Activated T-helper 1 cell treated with anti-CD3 and anti-CD28 coated beads, Interleukin-2, amount 50 U/mL, for 16 hours (primary cell): ENCODE data around the gene ICA1.
A peak's percentile ranks its signal among the peaks of the same experiment; 100 is the strongest.

Experiments used
- DNase-seq, 2 donors: peaks; one replicate each; pipeline ENCODE4 v3.0.0-alpha.2; 2020; ENCODE audit warnings: low read depth in 1 of 2, low spot score in 1 of 2

ICA1 gene

DNA sequence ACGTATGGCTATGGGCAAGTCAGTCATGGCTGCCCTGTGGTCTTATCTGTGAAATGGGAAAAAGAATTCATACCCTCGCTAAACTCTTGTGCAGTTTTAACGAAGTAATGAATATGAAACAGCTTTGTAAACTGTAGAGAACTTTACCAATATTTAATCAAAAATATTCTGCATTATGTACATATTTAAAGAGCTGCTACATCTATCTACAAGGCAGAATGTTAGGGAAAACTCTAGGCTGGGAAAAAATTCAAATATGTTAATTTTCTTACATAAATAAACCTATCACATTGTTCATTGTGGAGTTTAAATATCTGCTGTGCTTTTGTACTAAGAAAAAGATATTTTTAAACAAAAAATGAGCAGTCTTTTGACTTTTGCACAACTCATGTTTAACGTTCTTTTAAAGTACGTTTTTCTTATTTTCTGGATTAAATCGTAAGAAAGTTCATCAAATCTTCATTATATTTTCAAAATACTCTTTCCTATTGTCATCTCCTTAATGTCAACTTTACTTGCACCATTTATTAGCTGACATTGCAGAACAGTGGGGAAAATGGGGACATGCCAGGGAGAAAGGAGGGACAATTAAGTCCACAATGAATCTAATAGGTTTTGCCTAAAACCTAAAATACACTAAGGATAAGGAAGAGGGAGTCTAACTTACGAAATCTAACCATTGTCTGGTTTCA lies 57.5 kb downstream of the ICA1 start:
- no peak for DNase-seq

DNA sequence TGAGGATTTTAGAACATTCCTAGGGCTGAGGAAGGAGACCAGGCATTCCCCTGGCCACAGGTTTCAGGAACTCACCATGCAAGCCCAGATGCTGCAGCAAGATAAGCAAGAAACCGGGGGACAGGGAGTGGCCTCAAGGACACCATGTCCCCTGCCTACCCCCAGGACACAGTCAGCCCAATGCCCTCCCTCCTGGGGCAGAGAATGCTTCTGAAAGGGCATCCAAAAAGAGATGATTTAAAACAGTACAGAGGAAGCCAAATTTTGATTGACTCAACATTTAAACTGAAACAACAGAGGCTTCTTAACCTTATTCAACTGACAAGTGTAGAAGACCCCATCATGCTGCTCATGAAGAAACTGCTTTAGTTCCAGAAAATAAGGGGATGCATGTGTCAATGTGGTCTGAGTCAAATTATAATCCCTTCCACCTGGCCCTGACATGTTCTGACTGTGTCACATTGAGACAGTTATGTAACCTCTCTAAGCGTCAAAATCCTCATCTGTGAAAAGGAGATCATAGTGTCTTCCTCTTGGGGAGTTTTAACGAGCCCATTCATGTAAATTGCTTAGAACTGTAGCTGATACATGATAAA lies 60.0 kb downstream of the ICA1 start:
- no peak for DNase-seq

DNA sequence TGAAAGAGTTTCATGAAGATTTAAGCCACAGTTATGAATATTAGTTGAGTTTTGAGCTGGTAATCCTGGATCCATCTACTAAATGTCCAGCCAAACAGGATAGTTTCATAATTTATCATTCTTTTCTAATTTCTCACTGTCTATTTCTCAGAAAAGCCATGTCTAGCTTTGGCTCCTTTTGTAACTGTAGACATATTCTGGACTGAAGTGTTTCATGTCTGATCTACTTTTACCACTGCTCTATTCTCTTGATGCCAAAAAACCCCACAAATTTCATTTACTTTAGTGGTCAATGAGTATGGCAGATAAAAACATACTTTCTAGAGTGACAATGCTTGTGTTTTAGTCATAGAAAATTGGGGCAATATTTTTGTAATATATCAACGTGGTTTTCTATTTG lies 61.2 kb downstream of the ICA1 start:
- DNase-seq = no peak

DNA sequence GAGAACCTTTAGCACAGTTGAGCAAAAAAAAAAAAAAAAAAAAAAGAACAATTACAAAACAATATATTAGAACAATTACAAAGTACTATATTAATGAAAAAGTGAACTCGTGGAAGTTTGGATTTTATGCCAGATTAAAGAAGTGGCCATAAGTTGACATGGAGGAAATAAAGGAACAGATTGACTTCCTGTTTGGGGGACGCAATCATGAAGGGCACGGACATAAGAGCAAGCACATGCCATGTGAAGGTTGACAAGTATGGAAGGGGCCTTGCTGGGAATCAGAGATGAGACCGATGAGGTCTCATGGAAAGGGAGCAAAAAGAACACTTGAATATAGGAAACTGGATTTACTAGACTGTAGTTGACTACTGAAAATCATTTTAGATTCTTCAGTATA lies 61.7 kb downstream of the ICA1 start:
- no peak for DNase-seq

DNA sequence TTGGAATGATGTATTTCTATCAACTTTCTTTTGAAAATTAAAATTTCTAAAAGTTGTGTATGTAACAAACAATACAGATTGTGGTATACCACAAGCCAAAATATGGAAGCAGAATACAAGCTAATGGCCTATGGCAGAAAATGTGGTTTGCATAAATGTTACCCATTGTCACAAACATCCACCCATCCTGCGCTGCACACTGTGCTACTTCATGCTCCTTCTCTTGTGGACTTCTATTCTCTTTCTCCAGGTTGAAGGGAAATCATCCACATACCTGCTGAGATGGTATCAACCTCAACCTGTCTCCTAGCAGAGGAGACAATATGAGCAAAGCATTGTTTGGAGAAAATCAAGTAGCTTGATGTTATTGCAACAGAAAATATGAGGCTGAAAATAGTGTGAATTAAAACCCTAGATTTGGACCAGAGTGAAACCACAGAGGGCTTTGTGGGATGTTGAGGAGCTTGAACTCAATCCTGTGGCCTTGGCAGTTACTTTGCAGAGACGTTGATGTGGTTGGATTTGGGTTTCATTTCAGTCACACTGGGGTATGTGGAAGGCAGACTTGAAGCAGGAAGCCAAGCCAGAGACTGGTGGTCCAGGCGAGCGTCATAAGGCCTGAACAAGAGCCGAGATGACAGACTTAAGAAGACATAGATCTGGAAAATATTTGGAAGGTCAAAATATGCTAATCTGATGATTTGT lies 63.8 kb downstream of the ICA1 start:
- no peak for DNase-seq

DNA sequence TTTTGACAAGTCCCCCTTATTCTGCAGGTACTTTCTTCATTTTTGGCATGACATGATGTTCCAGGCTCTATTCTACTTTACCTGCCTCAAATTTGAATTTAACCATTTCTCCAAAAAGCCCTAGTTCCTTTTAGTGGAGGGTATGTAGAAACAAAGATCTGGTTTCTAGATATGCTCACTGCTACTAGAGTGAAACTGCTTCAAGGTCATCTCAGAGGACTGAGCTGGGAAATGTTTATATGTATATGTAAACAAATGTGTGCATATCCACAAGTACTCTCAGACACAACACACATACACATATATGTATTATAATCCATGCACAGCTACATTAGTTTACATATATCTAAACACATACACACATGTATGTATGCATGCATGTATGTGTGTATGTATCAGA lies 69.1 kb downstream of the ICA1 start:
- no peak for DNase-seq

DNA sequence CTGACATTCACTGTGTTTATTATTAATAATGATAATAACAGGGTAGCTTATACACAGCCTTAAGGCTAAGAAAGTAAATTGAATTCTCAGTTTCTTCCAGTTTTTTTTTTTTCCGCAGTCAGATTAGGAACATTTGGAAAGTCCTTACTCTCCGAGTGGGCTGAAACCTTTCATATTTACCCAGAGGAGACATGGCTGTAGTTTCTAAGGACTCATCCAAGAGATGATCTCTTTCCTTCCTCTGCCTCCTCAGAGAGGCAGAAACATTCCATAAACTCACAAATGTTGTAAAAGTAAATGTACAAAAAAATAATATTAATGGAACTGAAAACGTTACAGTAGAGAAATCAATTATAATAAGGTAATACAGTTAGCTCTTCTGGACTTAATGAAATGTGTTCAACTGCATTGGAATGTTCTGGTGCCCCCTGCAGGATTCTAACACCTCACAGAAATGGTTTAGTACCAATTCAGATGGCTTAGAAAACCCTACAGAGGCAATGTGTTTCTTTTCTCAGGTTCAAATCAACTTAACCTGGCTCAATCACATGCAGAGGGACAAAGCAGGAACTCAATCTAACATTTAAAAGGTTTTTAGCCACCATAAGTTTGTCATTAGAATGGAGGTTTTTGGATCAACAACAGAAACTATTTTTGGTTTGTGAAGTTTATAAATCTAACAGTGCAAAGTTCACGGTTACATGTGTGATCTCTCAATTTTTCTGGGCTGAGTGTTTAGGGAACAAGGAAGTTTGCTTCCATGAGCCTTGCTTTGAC lies 71.7 kb downstream of the ICA1 start:
- peak; percentile 22 to 25 for DNase-seq

DNA sequence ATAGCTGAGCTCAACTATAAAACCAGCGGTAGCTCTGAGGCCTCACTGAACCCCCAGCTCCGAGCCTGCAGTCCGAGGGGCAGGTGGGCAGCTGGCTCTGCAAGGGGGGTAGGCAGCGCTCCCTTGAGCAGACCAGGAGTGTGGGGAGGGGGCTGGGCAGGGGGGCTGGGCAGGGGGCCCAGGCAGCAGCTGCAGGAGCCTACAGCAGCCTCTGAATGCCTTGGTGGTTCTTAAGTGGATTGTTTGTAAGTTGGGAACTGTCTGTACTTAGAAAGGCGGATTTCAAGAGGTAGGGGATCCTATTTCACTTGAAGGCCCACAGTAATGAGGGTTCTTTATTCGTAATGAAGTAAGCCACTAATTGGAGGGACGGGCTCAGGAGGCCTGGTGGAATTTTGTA lies 72.3 kb downstream of the ICA1 start:
- DNase-seq = no peak

DNA sequence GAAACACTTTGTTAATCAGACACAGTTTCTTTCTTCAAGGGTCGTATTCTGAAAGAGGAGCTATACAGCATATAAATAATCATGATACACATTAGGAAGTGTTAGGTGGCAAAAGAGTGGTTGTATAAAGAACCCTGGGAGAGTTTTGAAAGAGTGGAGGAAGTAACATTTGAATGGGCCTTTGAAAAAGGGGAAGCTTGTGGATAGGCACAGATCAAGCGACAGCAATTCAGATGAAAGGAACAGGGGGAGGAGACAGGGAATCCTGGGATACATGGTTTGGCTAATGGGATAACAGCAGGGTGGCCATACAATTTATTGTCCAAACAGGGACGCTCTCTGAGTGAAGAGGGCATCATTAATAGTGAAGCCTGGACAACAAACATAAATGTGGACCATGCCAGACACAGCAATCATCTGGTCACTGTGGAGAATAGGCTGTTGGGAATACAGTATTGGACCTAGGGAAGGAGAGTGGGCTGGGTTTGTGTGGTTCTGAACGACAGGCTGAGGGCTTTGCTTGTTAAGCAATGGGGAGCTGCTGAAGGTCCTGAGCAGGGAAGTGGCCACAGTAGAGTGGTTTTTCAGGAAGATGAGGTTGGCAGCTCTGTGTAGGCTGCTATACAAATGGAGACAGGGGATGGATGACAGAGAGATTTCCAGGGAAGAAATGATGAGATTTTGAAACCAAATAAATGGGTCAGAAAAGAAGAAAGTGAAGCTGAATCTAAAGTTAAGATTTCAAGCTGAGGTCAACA lies 75.9 kb downstream of the ICA1 start:
- no peak for DNase-seq

DNA sequence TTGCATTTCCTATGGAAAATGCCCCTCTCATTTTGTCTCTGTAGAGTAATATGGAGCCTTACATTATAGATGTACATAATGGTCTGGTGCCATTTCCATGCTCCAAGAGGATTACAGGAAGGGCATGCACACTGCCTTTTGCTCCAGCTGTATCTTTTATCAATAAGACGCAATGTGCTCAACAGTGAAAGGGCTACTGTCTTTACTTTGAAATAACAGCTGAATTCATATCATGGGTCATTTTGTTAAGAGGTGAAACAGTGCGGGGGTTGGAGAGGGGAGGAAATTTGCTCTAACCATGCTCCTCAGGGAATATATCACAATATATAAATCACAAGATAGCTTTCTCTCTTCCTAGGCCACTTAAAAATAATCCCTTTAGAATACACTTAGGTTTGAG lies 77.7 kb downstream of the ICA1 start:
- no peak for DNase-seq

DNA sequence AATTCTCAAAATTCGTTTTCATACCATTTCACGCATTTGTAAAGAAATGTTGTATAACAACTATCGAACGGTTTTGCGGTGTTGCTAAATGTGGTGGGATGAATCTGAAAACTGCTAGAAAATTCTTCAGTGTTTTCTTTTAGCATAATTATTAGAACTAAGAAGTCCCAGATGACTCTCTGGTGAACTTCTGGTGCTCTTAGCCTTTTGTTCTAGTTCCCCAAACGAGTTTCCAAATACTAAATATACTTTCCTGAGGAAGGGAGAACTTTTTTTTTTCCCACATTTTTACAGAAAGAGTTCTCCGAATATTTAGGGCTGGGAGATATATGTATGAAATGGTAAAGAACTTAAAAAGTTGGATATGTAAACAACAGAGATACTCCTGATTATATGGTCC lies 82.5 kb downstream of the ICA1 start:
- DNase-seq = no peak

DNA sequence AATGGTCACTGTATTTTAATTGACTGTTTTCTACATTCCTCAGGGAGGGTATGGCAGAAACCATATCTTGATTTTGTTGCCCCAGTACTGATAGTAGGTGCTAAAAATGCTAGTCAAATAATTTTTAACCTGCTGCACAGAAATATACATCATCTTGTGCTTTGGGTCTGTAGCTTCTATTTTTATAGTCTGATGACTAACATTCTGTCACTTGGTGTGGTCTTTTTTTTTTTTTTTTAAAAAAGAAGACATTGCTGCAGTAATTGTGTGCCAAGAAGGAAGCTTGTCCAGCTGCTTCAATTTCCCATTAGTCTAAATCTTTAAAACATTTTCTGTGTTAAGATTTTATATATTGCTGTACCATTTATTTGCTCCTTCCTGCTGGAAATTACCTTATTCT lies 83.6 kb downstream of the ICA1 start:
- DNase-seq = no peak

DNA sequence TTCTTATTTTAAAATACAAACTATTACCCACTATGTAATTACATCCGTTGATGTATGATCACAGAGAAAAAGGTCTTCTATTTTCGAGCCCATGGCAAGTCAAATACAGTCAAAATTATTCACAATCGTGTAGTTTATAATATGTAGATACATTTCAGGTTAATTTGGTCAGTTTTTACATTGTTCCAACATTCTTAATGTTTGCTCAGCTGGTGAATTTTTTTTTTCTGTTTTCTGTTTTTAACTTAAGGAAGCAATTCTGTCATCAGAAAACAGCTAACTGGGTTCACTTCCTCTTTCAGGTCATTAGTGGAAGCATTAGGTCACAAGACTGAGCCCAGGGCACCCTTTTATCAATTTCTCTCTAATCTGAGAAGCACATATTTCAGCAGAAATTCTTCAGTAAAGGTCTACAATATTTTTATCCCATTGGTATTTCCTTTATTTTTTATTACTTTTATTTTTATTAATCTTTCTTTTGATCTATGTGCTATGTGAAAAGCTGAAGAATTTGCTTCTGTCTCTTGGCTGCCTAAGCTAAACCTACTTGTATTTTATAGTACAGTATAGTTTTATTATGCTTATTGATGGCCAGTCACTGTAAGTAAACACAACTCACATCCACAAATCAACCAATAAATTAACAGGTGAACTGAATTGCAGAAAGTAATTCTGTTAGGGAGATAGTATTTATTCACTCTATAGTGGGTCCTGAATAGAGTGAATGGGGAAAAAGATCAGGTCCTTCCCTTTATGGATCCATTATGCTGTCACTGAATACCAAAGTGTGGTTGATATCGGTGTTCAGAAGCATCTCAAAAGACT lies 84.6 kb downstream of the ICA1 start:
- no peak for DNase-seq

DNA sequence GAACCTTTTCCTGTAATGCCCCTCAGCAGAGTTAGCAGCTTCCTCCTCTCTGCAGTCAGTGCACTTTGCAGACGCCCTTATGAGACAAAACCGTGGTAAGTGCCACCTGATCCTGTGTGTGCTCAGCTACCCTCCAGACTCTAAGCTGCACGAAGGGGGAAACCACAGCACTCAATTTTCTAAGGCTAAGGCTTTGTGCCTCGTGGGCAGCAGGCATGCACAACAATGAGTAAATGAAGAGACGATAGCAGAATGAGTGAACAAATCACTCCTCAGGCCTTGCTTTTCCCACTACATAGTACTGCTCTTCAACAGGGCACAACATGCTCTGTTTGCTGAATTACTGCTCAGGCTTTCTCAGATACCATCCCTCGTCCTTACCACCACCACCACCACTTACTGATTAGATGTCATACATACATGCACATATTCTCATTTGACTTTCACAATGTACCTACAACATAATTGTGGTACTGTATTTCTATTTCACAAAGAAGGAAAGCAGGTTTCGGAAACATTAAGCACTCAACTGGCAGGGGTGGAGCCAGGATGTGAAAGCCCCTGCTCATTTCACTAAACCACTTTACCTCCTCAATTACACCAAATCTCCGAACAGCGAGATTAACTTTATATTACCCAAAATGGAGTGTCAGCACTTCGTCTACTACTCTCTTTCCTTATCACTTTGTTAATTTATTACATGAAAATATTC lies 85.4 kb downstream of the ICA1 start:
- peak; percentile 26 to 33 for DNase-seq

DNA sequence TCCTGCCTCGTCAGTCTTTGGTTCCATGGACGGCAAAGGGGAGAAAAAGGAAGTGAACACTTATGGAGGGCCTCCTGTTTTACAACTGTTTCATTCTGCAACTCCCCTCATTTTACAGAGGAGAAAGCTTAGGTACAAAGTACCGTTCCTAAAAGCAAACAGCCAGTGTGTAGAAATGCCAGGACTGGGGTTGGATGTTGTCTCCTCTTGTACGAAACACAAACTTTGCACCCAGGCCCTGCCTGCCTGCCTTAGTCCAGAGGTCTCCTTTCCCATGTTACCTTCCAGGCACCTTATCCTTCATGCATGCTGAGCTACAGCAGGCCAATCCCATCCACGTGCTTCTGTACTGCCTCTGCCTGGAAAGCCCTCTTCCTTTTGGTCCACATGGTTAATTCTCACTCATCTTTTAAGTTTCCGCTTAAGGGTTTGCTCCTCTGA lies 86.0 kb downstream of the ICA1 start:
- DNase-seq = no peak

DNA sequence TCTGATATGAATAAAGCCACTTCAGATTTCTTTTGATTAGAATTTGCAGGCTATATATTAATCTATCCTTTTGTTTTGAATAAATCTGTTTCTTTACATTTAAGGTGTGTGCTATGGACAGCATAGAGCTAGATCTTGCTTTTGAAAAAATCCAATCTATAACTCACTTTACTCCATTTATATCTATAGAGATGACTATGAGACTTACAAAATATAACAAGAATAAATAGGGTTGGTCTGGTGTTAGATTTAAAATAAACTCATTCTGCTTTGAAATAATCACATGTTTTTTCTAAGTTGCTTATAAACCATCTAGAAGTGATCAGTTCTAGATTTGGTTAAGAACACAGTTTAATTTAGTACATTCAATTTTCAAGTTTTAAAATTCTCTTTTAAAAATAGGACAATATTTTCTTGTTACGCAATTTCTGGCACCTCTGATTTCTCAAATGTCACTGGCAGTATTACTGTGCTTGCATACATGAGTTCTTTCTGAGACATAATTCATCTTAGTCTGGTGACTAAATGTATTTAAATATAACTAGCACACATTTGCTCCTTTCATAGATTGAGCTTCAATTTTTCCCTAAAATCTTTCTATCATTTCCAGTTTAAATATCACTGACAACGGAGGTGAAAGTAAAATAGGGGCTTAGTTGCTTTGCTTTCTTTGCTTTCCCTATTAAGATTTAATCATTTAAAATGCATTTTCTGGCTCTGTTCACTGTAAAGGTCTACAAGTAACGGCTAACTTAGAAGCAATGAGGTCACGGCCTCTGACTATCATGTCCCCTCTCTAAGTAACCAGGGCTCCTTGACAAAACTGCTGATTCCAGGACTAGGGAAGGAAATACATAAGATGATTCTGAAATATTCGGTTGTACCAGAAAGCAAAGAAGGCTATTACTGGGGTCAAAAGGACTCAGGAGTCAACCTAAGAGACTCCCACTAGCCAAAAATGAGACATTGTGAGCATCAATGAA lies 89.3 kb downstream of the ICA1 start:
- no peak for DNase-seq

DNA sequence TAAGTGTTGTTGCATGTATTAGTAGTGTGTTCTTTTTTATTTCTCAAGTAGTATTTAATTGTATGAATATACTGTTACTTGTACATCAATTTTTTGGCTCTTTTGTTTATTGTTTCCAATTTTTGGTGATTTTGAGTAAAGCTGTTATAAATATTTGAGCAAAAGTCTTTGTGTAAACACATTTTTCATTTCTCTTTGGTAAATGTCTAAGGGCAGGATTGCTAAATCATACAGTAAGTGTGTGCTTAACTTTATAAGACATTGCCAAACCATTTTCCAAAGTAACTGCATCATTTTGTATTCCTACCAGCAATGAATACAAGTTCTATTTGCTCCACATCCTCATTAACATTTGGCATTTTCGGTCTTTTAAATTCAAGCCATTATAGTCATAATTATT lies 92.8 kb downstream of the ICA1 start:
- DNase-seq = no peak

DNA sequence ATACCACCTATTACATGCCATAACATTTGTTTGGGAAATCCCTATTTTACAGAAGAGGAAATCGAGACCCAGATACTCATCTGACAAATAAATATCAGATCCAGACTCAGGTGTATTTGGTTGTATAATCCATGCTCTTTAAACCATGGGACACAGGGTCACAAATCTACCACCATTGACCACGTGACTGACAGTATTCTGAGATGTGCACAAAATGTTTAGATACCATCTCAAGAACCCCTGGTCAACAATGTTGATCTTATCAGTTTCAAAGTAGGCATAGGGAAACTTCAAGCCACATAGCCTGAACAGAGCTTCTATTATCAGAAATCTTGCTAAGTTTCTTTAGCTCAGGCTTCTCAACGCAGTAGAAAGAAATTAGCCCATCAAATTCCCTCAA lies 93.6 kb downstream of the ICA1 start:
- DNase-seq = no peak
